ENCODE results near the gene PSMA5.

PSMA5 gene

GRCh38 chr1:109444346-109444745 lies 18.1 kb upstream of the PSMA5 start:
- TF ChIP-seq CTCF (IDR thresholded peaks at IDR 0.05; ENCODE audit: insufficient read depth, missing control alignments): no peak
- FAIRE-seq: no peak
- no peak for DNase-seq (ENCODE audit: insufficient read length, low spot score)

- TF ChIP-seq CTCF (IDR thresholded peaks at IDR 0.05; ENCODE audit: insufficient read depth, missing control alignments): no peak
- FAIRE-seq (no peak), DNase-seq (ENCODE audit: insufficient read length, low spot score) (no peak)
Measured at GRCh38 chr1:109443476-109443875, 17.2 kb upstream of the PSMA5 start.

GRCh38 chr1:109441069-109441468 lies 14.8 kb upstream of the PSMA5 start:
- TF ChIP-seq CTCF (IDR thresholded peaks at IDR 0.05; ENCODE audit: insufficient read depth, missing control alignments): no peak
- DNase-seq (ENCODE audit: insufficient read length, low spot score) (no peak), FAIRE-seq (no peak)

GRCh38 chr1:109438798-109439297 lies 12.6 kb upstream of the PSMA5 start:
- no peak for DNase-seq (ENCODE audit: insufficient read length, low spot score)
- FAIRE-seq: no peak
- TF ChIP-seq CTCF (IDR thresholded peaks at IDR 0.05; ENCODE audit: insufficient read depth, missing control alignments): no peak

GRCh38 chr1:109434484-109434883 lies 8.2 kb upstream of the PSMA5 start:
- FAIRE-seq: no peak
- DNase-seq (ENCODE audit: insufficient read length, low spot score): no peak
- no peak for TF ChIP-seq CTCF (IDR thresholded peaks at IDR 0.05; ENCODE audit: insufficient read depth, missing control alignments)

- no peak for DNase-seq (ENCODE audit: insufficient read length, low spot score)
- FAIRE-seq: no peak
- no peak for TF ChIP-seq CTCF (IDR thresholded peaks at IDR 0.05; ENCODE audit: insufficient read depth, missing control alignments)
Measured at GRCh38 chr1:109433322-109433721, 7.1 kb upstream of the PSMA5 start.

GRCh38 chr1:109432336-109432735 lies 6.1 kb upstream of the PSMA5 start:
- no peak for TF ChIP-seq CTCF (IDR thresholded peaks at IDR 0.05; ENCODE audit: insufficient read depth, missing control alignments)
- no peak for FAIRE-seq

More at GRCh38 chr1:109432336-109432735, 6.1 kb upstream of the PSMA5 start:
- DNase-seq (ENCODE audit: insufficient read length, low spot score): no peak
